Stimulated activated CD4-positive, alpha-beta T cell treated with anti-CD3 and anti-CD28 coated beads, Interleukin-1b, Interleukin-23, amount 100 ng/mL, for 4 hours (primary cell): ENCODE measurements around the gene COMMD7.

Experiments used
- DNase-seq, 2 donors: peaks; one replicate each; pipeline ENCODE4 v3.0.0-alpha.2; 2020; ENCODE audit warnings: low read depth in 2 of 2

The COMMD7 gene

GRCh38 chr20:32743237-32744112 is at the start of gene COMMD7:
TSS of gene COMMD7 (minus strand) at chr20:32743467. CDS start at chr20:32743391, 76 bp downstream.
- peak; percentile 53 to 61 for DNase-seq

GRCh38 chr20:32792731-32793458 is 49.6 kb upstream of the COMMD7 start:
- DNase-seq, result no peak

GRCh38 chr20:32792316-32792715 is 49.0 kb upstream of the COMMD7 start:
- no peak for DNase-seq

GRCh38 chr20:32790751-32791057 is 47.4 kb upstream of the COMMD7 start:
- DNase-seq, result no peak

GRCh38 chr20:32789896-32790750 is 46.9 kb upstream of the COMMD7 start:
- peak; percentile 61 to 67 for DNase-seq

- no peak for DNase-seq
These were observed 43.9 kb upstream of the COMMD7 start for GRCh38 chr20:32787168-32787567.

GRCh38 chr20:32786059-32786760 is 42.9 kb upstream of the COMMD7 start:
- no peak for DNase-seq

GRCh38 chr20:32784369-32785080 is 41.3 kb upstream of the COMMD7 start:
- no peak for DNase-seq

- no peak for DNase-seq
These were observed 37.7 kb upstream of the COMMD7 start for GRCh38 chr20:32780749-32781655.

GRCh38 chr20:32780278-32780677 is 37.0 kb upstream of the COMMD7 start:
- DNase-seq, result no peak

GRCh38 chr20:32779500-32780211 is 36.4 kb upstream of the COMMD7 start:
- DNase-seq, result no peak

GRCh38 chr20:32777177-32777956 is 34.1 kb upstream of the COMMD7 start:
- no peak for DNase-seq

- no peak for DNase-seq
These were observed 32.2 kb upstream of the COMMD7 start for GRCh38 chr20:32775336-32775991.

- no peak for DNase-seq
These were observed 30.6 kb upstream of the COMMD7 start for GRCh38 chr20:32773855-32774254.

GRCh38 chr20:32773223-32773622 is 30.0 kb upstream of the COMMD7 start:
- DNase-seq, result no peak

- DNase-seq, result no peak
These were observed 28.8 kb upstream of the COMMD7 start for GRCh38 chr20:32772046-32772445.

GRCh38 chr20:32767418-32768198 is 24.3 kb upstream of the COMMD7 start:
- DNase-seq, result no peak
